Measurements from ENCODE around the gene PDGFD.

GRCh38 chr11:103883291-103883690, 280.7 kb downstream of the PDGFD start:
- no peak for TF ChIP-seq CTCF (IDR thresholded peaks at IDR 0.05; ENCODE audit: poor library complexity, severe bottlenecking)
- no peak for TF ChIP-seq POLR2AphosphoS5 (IDR thresholded peaks at IDR 0.05)
- TF ChIP-seq REST (IDR thresholded peaks at IDR 0.05; ENCODE audit: borderline replicate concordance): no peak
- TF ChIP-seq EZH2 (IDR thresholded peaks at IDR 0.05; ENCODE audit: borderline replicate concordance, insufficient read depth, low read length, poor library complexity, severe bottlenecking): no peak

Measured in neural cell (in vitro differentiated cells).